Uterus (tissue), 4 donors: Measurements from ENCODE around the gene MYO9B. TPM values are rescaled to one million over a fixed set of nuclear protein-coding genes. Genes with fewer than 3 reads are reported as not detected.

ENCODE experiments used
- DNase-seq, 2 donors: peaks; one replicate each; pipeline ENCODE4 v3.0.0-alpha.2; 2019 to 2020
- H3K27ac ChIP-seq, 2 donors: fragments of 200-600 bp; sonication (generic); 1 replicate in 1 of 2; 2 replicates in 1 of 2; pipeline ENCODE4 v1.5.1; 2016 to 2018
- H3K27me3 ChIP-seq, 2 donors: fragments of 200-600 bp; sonication (generic); one replicate each; pipeline ENCODE4 v1.5.1; 2018 to 2019; ENCODE audit warnings: control low read depth in 1 of 2
- H3K36me3 ChIP-seq, 2 donors: fragments of 200-600 bp; sonication (generic); one replicate each; pipeline ENCODE4 v1.5.1; 2019; ENCODE audit warnings: control low read depth in 1 of 2
- H3K4me1 ChIP-seq, 2 donors: fragments of 200-600 bp; sonication (generic); one replicate each; pipeline ENCODE4 v1.5.1; 2018 to 2019; ENCODE audit warnings: control low read depth in 1 of 2
- H3K4me3 ChIP-seq, 2 donors: fragments of 200-600 bp; sonication (generic); 1 replicate in 1 of 2; 2 replicates in 1 of 2; pipeline ENCODE4 v1.5.1; 2018 to 2019; ENCODE audit warnings: mild to moderate bottlenecking in 1 of 2
- H3K9me3 ChIP-seq, 2 donors: fragments of 200-600 bp; sonication (generic); one replicate each; pipeline ENCODE4 v1.5.1; 2019; ENCODE audit warnings: control low read depth in 1 of 2
- POLR2A ChIP-seq, 2 donors: fragments of 450-650 bp; IDR thresholded peaks; one replicate each; pipeline ENCODE4 v1.6.1; 2016; ENCODE audit warnings: antibody characterized with exemption in 2 of 2, mild to moderate bottlenecking in 1 of 2, moderate library complexity in 1 of 2
- intact Hi-C: fragments of 100-400 bp; cut with DNase I; formaldehyde crosslinking; loops from one replicate; pipeline ENCODE4 v1.15.1; 2023; ENCODE audit warnings: low total_unique reads
- total RNA-seq, 4 donors: library from RNA; depleted of rRNA in 3 of 4; stranded (reverse); fragments of >200 nt in 3 of 4; gene quantifications; one replicate each; pipeline versions ENCODE4 v1.1.0 to v1.2.4, GENCODE V29; 2014 to 2023
- TF ChIP-seq, protein P1 (sequence below), 4 experiments: fragments of 200-600 bp in 2 of 4; fragments of 450-650 bp in 2 of 4; sonication (generic) in 2 of 4; IDR thresholded peaks; one replicate each; pipeline ENCODE4 v1.5.1; 2016 to 2019; ENCODE audit warnings: antibody characterized with exemption in 4 of 4, mild to moderate bottlenecking in 2 of 4, moderate library complexity in 1 of 4
- donor health status: DM: yes; HTN: yes; CAD: no.

Gene MYO9B
- total RNA-seq, 4 donors from 2014 or later: 17.6 to 117 (median 54.1) TPM

GRCh38 chr19:17052439-17052838, 23.1 kb upstream of the MYO9B start:
- Histone ChIP-seq H3K27me3 (no peaks in the 10 kb centered on the region), H3K4me3 (no peak overlapping the region), H3K27ac (no peak overlapping the region), H3K36me3 (no peaks in the 10 kb centered on the region), H3K4me1 (no peaks in the 10 kb centered on the region), H3K9me3 (no peaks in the 10 kb centered on the region)
- peak; percentile 34 to 35 for DNase-seq
- intact Hi-C loops: loop anchor here (10.0 kb wide), 1 partner anchor 278 kb away; no protein-coding TSS in a partner anchor
- no peak for TF ChIP-seq POLR2A (IDR thresholded peaks at IDR 0.05)
- TF ChIP-seq, protein P1, sequence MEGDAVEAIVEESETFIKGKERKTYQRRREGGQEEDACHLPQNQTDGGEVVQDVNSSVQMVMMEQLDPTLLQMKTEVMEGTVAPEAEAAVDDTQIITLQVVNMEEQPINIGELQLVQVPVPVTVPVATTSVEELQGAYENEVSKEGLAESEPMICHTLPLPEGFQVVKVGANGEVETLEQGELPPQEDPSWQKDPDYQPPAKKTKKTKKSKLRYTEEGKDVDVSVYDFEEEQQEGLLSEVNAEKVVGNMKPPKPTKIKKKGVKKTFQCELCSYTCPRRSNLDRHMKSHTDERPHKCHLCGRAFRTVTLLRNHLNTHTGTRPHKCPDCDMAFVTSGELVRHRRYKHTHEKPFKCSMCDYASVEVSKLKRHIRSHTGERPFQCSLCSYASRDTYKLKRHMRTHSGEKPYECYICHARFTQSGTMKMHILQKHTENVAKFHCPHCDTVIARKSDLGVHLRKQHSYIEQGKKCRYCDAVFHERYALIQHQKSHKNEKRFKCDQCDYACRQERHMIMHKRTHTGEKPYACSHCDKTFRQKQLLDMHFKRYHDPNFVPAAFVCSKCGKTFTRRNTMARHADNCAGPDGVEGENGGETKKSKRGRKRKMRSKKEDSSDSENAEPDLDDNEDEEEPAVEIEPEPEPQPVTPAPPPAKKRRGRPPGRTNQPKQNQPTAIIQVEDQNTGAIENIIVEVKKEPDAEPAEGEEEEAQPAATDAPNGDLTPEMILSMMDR (IDR thresholded peaks at IDR 0.05): peak; percentile 36 to 60 (median 48)

GRCh38 chr19:17054746-17055145, 20.8 kb upstream of the MYO9B start:
- Histone ChIP-seq H3K9me3 (peaks cover 0 to 15% of the 10 kb centered on the region in 2 donors), H3K27me3 (no peaks in the 10 kb centered on the region), H3K4me1 (no peaks in the 10 kb centered on the region), H3K4me3 (no peak overlapping the region), H3K27ac (no peak overlapping the region), H3K36me3 (no peaks in the 10 kb centered on the region)
- DNase-seq: no peak
- no peak for TF ChIP-seq POLR2A (IDR thresholded peaks at IDR 0.05)
- TF ChIP-seq, protein P1 (IDR thresholded peaks at IDR 0.05): no peak
- intact Hi-C loops: loop anchor here (10.0 kb wide), 1 partner anchor 280 kb away; no protein-coding TSS in a partner anchor

GRCh38 chr19:17055636-17056035, 19.9 kb upstream of the MYO9B start:
- H3K27me3 ChIP-seq: no peaks in the 10 kb centered on the region
- H3K4me1 ChIP-seq: no peaks in the 10 kb centered on the region
- no peak overlapping the region for H3K4me3 ChIP-seq
- H3K9me3 ChIP-seq: peaks cover 0 to 15% of the 10 kb centered on the region in 2 donors
- intact Hi-C loops: loop anchor here (10.0 kb wide), 1 partner anchor 281 kb away; no protein-coding TSS in a partner anchor
- no peaks in the 10 kb centered on the region for H3K36me3 ChIP-seq
- no peak overlapping the region for H3K27ac ChIP-seq
- TF ChIP-seq POLR2A (IDR thresholded peaks at IDR 0.05): no peak
- TF ChIP-seq, protein P1 (IDR thresholded peaks at IDR 0.05): no peak
- DNase-seq: no peak

DNA sequence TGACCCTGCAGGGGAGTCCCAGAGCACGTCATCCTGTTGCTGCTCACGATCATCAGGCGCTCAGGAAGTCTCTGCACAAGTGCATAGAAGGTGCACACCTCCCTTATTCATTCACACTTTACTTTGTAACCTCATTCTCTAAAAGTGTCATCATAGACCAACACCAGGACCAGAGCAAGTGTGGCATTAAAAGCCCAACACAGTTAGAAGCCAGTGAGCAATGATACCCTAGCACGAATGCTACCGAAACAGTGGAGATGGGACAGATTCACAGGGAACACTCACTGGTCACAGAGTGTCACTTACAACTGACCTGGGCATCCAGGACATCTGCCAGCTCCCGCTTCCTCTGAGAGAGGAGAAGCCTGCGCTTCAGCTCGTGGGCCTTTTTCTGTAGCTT, 17.3 kb upstream of the MYO9B start:
- intact Hi-C loops: loop anchor here (10.0 kb wide), 1 partner anchor 283 kb away; no protein-coding TSS in a partner anchor
- TF ChIP-seq, protein P1 (IDR thresholded peaks at IDR 0.05): no peak
- TF ChIP-seq POLR2A (IDR thresholded peaks at IDR 0.05): no peak
- Histone ChIP-seq H3K4me1 (no peaks in the 10 kb centered on the region), H3K27ac (no peak overlapping the region), H3K4me3 (no peak overlapping the region), H3K9me3 (peaks cover 0 to 15% of the 10 kb centered on the region in 2 donors), H3K27me3 (no peaks in the 10 kb centered on the region), H3K36me3 (no peaks in the 10 kb centered on the region)
- no peak for DNase-seq

DNA sequence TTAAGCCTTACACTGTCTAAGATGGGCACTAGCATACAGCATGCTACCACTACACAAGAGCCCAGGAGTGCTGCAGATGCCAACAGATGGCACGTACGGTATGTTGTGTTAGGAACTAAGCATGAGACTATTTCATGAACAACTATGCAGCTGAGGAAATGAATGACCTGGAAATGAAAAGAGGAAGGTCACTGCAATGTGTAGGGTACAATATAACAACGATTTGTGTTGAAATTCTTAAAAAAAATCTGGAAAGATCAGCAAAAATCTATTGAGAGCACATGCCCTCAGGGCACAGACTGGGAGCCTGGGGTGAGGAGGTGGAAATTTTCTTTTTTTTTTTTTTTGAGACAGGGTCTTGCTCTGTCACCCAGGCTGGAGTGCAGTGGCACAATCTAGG, 14.8 kb upstream of the MYO9B start:
- intact Hi-C loops: loop anchor here (10.0 kb wide), 1 partner anchor 104 kb away; no protein-coding TSS in a partner anchor
- peaks cover 0 to 15% of the 10 kb centered on the region in 2 donors for H3K9me3 ChIP-seq
- DNase-seq: no peak
- no peak for TF ChIP-seq POLR2A (IDR thresholded peaks at IDR 0.05)
- TF ChIP-seq, protein P1 (IDR thresholded peaks at IDR 0.05): no peak
- no peak overlapping the region for H3K4me3 ChIP-seq
- H3K4me1 ChIP-seq: no peaks in the 10 kb centered on the region
- no peaks in the 10 kb centered on the region for H3K27me3 ChIP-seq
- H3K27ac ChIP-seq: no peak overlapping the region
- H3K36me3 ChIP-seq: no peaks in the 10 kb centered on the region
